HEK293 (cell line): ENCODE data around the gene IL1RL2.
A peak's percentile ranks its signal among the peaks of the same experiment; 100 is the strongest.

ENCODE experiments used
- CTCF ChIA-PET: fragments of 350-600 bp; formaldehyde crosslinking; extraction: SDS; loops from one replicate; lab custom pipeline; 2021; ENCODE audit warnings: antibody characterized with exemption; lab: Yijun Ruan, JAX
- POLR2A ChIA-PET: fragments of 300-600 bp; formaldehyde crosslinking; extraction: SDS; loops from one replicate; lab custom pipeline; 2020; ENCODE audit warnings: antibody characterized with exemption, inconsistent platforms; lab: Yijun Ruan, JAX
- H3K27ac ChIP-seq: fragments of 200-500 bp; sonication (Bioruptor generic); 2 replicates; pipeline ENCODE4 v1.5.1; 2014; ENCODE audit warnings: low read depth, low read length, control low read depth, inconsistent platforms; ENCODE audit errors: extremely low read depth
- H3K36me3 ChIP-seq, 2 experiments: fragments of 200-500 bp in 1 of 2; sonication (Bioruptor generic) in 1 of 2; 1 replicate in 1 of 2; 2 replicates in 1 of 2; pipeline ENCODE4 v1.5.1; 2014 to 2017; ENCODE audit warnings: inconsistent platforms in 2 of 2, low read length in 2 of 2; ENCODE audit not compliant: control insufficient read depth in 2 of 2, insufficient read depth in 1 of 2
- H3K4me1 ChIP-seq: fragments of 200-500 bp; sonication (Bioruptor generic); 2 replicates; pipeline ENCODE4 v1.5.1; 2014; ENCODE audit warnings: mild to moderate bottlenecking, low read length, inconsistent platforms; ENCODE audit not compliant: control insufficient read depth, insufficient read depth
- H3K4me3 ChIP-seq: 2 replicates; pipeline ENCODE4 v1.5.1; 2011; ENCODE audit warnings: low read depth, mild to moderate bottlenecking, control low read depth, low read length, moderate library complexity
- H3K9me3 ChIP-seq: fragments of 200-500 bp; sonication (Bioruptor generic); 2 replicates; pipeline ENCODE4 v1.5.1; 2014; ENCODE audit warnings: low read depth, low read length, inconsistent platforms; ENCODE audit not compliant: control insufficient read depth, insufficient read depth
- BCL11A ChIP-seq: fragments of 450-650 bp; formaldehyde crosslinking; IDR thresholded peaks from 2 replicates; pipeline ENCODE4 v1.5.1; 2016; ENCODE audit warnings: low read depth, missing biosample characterization, missing genetic modification characterization
- KLF10 ChIP-seq: fragments of 450-650 bp; IDR thresholded peaks from 2 replicates; pipeline ENCODE4 v1.5.1; 2018; ENCODE audit warnings: missing biosample characterization, mild to moderate bottlenecking, missing genetic modification characterization
- ZNF121 ChIP-seq: fragments of 450-650 bp; formaldehyde crosslinking; IDR thresholded peaks from 2 replicates; pipeline ENCODE4 v1.5.1; 2016; ENCODE audit warnings: missing biosample characterization, missing genetic modification characterization
- ZNF621 ChIP-seq: fragments of 450-650 bp; formaldehyde crosslinking; IDR thresholded peaks from 2 replicates; pipeline ENCODE4 v1.5.1; 2017; ENCODE audit warnings: missing biosample characterization, missing genetic modification characterization
- TF ChIP-seq, protein P1 (sequence below): fragments of 450-650 bp; formaldehyde crosslinking; IDR thresholded peaks from 2 replicates; pipeline ENCODE4 v1.5.1; 2016; ENCODE audit warnings: missing biosample characterization, missing genetic modification characterization
- TF ChIP-seq, protein P2 (sequence below): fragments of 450-650 bp; formaldehyde crosslinking; IDR thresholded peaks from 2 replicates; pipeline ENCODE4 v1.5.1; 2016; ENCODE audit warnings: missing biosample characterization, missing genetic modification characterization
- TF ChIP-seq, protein P3 (sequence below): fragments of 450-650 bp; formaldehyde crosslinking; optimal IDR thresholded peaks from 2 replicates; pipeline ENCODE3; 2016; ENCODE audit warnings: missing biosample characterization, mild to moderate bottlenecking, missing genetic modification characterization
- TF ChIP-seq, protein P4 (sequence below): fragments of 450-650 bp; formaldehyde crosslinking; IDR thresholded peaks from 2 replicates; pipeline ENCODE4 v1.5.1; 2016; ENCODE audit warnings: missing biosample characterization, missing genetic modification characterization
- TF ChIP-seq, protein P5 (sequence below): fragments of 450-650 bp; formaldehyde crosslinking; IDR thresholded peaks from 2 replicates; pipeline ENCODE4 v1.5.1; 2017; ENCODE audit warnings: missing biosample characterization, missing genetic modification characterization

Gene IL1RL2

DNA sequence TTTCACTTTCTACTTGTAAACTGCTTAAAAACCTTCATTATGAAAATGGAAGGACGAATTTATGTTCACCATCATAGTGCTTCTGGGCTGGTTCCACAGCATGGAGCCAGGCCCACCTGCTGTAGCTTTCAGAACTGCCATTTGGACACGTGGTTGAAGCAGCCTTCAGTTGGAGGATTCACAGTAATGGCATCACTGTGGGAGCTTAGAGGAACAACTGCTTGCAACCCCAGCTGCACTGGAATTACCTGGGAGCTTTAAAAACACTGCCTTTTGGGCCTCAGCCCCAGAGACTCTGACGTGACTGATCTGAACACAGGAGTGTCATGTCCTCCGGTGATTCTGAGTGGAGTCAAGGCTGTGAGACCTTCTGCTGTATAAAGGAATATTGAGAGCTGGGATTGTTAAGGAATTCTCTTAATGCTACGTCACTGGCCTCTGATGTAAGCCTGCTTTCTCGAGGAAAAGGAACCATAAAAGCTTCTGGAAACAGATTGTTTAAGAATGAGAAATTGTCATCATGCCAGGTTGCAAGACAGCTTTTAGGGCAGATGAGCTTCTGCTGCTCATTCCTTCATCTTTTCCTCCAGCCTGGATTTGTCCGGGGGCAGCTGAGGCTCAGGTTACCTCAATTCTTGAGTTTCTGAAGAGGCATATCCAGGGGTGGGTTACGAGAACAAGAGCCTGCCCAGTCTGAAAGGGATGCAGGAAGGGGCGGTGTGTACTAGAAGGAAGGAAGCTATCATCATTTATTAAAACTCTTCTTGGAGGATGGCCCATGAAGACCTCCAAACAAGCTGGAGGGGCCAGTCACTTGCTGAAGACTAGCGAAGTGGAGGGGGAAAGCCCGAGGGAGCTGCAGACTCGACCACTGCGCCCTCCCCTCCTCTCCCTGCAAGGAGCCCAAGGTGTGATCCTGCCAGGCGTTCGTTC is 45.5 kb upstream of the IL1RL2 start:
- Histone ChIP-seq H3K36me3 (no peaks in the 10 kb centered on the region), H3K4me1 (no peaks in the 10 kb centered on the region), H3K27ac (no peak overlapping the region), H3K9me3 (no peaks in the 10 kb centered on the region), H3K4me3 (no peak overlapping the region)
- TF ChIP-seq, protein P1, sequence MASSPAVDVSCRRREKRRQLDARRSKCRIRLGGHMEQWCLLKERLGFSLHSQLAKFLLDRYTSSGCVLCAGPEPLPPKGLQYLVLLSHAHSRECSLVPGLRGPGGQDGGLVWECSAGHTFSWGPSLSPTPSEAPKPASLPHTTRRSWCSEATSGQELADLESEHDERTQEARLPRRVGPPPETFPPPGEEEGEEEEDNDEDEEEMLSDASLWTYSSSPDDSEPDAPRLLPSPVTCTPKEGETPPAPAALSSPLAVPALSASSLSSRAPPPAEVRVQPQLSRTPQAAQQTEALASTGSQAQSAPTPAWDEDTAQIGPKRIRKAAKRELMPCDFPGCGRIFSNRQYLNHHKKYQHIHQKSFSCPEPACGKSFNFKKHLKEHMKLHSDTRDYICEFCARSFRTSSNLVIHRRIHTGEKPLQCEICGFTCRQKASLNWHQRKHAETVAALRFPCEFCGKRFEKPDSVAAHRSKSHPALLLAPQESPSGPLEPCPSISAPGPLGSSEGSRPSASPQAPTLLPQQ (tag by site-specific recombination) = no peak
- TF ChIP-seq ZNF121 (tag by site-specific recombination) = no peak
- TF ChIP-seq, protein P2, sequence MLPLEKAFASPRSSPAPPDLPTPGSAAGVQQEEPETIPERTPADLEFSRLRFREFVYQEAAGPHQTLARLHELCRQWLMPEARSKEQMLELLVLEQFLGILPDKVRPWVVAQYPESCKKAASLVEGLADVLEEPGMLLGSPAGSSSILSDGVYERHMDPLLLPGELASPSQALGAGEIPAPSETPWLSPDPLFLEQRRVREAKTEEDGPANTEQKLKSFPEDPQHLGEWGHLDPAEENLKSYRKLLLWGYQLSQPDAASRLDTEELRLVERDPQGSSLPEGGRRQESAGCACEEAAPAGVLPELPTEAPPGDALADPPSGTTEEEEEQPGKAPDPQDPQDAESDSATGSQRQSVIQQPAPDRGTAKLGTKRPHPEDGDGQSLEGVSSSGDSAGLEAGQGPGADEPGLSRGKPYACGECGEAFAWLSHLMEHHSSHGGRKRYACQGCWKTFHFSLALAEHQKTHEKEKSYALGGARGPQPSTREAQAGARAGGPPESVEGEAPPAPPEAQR (tag by site-specific recombination) = no peak
- TF ChIP-seq, protein P3, sequence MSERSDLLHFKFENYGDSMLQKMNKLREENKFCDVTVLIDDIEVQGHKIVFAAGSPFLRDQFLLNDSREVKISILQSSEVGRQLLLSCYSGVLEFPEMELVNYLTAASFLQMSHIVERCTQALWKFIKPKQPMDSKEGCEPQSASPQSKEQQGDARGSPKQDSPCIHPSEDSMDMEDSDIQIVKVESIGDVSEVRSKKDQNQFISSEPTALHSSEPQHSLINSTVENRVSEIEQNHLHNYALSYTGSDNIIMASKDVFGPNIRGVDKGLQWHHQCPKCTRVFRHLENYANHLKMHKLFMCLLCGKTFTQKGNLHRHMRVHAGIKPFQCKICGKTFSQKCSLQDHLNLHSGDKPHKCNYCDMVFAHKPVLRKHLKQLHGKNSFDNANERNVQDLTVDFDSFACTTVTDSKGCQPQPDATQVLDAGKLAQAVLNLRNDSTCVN = no peak
- no peak for TF ChIP-seq BCL11A (tag by site-specific recombination)
- no peak for TF ChIP-seq KLF10
- TF ChIP-seq, protein P4, sequence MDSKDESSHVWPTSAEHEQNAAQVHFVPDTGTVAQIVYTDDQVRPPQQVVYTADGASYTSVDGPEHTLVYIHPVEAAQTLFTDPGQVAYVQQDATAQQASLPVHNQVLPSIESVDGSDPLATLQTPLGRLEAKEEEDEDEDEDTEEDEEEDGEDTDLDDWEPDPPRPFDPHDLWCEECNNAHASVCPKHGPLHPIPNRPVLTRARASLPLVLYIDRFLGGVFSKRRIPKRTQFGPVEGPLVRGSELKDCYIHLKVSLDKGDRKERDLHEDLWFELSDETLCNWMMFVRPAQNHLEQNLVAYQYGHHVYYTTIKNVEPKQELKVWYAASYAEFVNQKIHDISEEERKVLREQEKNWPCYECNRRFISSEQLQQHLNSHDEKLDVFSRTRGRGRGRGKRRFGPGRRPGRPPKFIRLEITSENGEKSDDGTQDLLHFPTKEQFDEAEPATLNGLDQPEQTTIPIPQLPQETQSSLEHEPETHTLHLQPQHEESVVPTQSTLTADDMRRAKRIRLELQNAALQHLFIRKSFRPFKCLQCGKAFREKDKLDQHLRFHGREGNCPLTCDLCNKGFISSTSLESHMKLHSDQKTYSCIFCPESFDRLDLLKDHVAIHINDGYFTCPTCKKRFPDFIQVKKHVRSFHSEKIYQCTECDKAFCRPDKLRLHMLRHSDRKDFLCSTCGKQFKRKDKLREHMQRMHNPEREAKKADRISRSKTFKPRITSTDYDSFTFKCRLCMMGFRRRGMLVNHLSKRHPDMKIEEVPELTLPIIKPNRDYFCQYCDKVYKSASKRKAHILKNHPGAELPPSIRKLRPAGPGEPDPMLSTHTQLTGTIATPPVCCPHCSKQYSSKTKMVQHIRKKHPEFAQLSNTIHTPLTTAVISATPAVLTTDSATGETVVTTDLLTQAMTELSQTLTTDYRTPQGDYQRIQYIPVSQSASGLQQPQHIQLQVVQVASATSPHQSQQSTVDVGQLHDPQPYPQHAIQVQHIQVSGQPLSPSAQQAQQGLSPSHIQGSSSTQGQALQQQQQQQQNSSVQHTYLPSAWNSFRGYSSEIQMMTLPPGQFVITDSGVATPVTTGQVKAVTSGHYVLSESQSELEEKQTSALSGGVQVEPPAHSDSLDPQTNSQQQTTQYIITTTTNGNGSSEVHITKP (tag by site-specific recombination) = no peak
- TF ChIP-seq ZNF621 (tag by site-specific recombination) = no peak
- CTCF ChIA-PET = interaction anchor here (0.6 to 1.5 kb wide), 6 partner anchors 8 to 723 kb away, joined by 3 to 5 read pairs (median 4); no protein-coding TSS in a partner anchor
- POLR2A ChIA-PET = no interaction called here

DNA sequence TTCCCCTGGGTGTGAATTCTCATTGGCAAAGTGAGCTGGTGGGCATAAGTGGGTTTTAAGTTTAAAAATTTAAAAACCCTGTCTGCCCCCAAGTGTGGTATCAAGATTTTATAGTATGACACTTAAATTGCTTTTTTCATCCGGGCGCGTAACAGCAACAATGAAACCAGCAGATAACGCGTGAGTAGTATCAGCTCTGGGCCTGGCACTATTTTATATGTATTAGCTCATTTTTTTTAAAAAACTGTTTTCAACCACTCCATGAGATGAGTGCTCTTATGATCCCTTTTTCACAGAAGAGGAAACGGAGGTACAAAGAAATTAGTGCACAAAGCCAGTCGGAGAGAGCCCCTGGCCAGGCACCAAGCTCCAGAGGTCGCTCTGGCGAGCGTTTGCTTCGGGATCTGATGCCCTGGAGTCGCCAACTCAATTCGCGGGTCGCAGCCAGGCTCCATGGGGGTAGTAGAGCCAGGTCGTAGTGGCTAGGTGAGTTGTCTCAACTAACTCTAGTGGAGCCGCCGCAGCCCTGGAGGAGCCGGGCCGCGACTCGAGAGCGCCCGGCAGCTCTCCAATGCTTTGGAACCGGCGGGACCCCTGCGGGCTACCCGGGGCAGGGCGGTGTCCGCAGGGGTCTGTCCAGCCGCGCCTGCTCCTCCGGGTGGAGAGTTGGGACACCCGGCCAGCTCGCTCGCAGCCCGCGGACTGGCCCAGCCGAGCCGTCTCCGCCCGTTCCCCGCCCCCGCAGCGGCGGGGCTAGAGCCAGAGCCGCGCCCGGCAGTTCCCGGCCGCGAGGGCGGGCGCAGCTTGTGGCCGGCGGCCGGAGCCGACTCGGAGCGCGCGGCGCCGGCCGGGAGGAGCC is 44.6 kb upstream of the IL1RL2 start, which contains the start of gene IL1R1:
Gene IL1R1 (plus strand): TSS at position 777 of the 859 bp plus-strand sequence. CDS start 14,979 bp downstream, outside the sequence.
- H3K4me3 ChIP-seq = peak within 1 kb of the TSS; percentile 40
- TF ChIP-seq, protein P3 = peak; percentile 15
- TF ChIP-seq, protein P5, sequence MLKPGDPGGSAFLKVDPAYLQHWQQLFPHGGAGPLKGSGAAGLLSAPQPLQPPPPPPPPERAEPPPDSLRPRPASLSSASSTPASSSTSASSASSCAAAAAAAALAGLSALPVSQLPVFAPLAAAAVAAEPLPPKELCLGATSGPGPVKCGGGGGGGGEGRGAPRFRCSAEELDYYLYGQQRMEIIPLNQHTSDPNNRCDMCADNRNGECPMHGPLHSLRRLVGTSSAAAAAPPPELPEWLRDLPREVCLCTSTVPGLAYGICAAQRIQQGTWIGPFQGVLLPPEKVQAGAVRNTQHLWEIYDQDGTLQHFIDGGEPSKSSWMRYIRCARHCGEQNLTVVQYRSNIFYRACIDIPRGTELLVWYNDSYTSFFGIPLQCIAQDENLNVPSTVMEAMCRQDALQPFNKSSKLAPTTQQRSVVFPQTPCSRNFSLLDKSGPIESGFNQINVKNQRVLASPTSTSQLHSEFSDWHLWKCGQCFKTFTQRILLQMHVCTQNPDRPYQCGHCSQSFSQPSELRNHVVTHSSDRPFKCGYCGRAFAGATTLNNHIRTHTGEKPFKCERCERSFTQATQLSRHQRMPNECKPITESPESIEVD (tag by site-specific recombination) = no peak
- TF ChIP-seq, all 188 proteins: peak for 1
- ChIA-PET POLR2A (no interaction called here), CTCF (interaction anchor here (0.6 to 1.5 kb wide), 8 partner anchors 8 to 724 kb away, joined by 3 to 5 read pairs (median 4); no protein-coding TSS in a partner anchor)
- Histone ChIP-seq H3K36me3 (no peaks in the 10 kb centered on the region), H3K4me1 (no peaks in the 10 kb centered on the region), H3K27ac (no peak within 1 kb of the TSS; the same call in 1 of the 2 replicates), H3K9me3 (no peaks in the 10 kb centered on the region)
